NCI-H2081 (cell line): Measurements from ENCODE around the gene DENND4A.

Source experiments
- DNase-seq, 2 experiments: peaks; one replicate each; lab custom pipeline; 2025; lab: John Stamatoyannopoulos, UW

Gene DENND4A

GRCh38 chr15:65666257-65666656 lies 125.8 kb downstream of the DENND4A start:
- DNase-seq: no peak

- DNase-seq: no peak
These were observed 128.6 kb downstream of the DENND4A start for GRCh38 chr15:65663521-65663920.

GRCh38 chr15:65660927-65661326 lies 131.2 kb downstream of the DENND4A start:
- no peak for DNase-seq

GRCh38 chr15:65659502-65660052 lies 132.5 kb downstream of the DENND4A start:
- no peak for DNase-seq

- DNase-seq: no peak
These were observed 136.6 kb downstream of the DENND4A start for GRCh38 chr15:65655457-65655856.

- DNase-seq: no peak
These were observed 137.1 kb downstream of the DENND4A start for GRCh38 chr15:65655026-65655425.

- no peak for DNase-seq
These were observed 138.1 kb downstream of the DENND4A start for GRCh38 chr15:65653801-65654521.

- DNase-seq: no peak
These were observed 138.8 kb downstream of the DENND4A start for GRCh38 chr15:65653341-65653740.

GRCh38 chr15:65651831-65652749 lies 140.0 kb downstream of the DENND4A start:
- no peak for DNase-seq

GRCh38 chr15:65651042-65651322 lies 141.1 kb downstream of the DENND4A start:
- no peak for DNase-seq

GRCh38 chr15:65650312-65651041 lies 141.6 kb downstream of the DENND4A start:
- DNase-seq: no peak

- no peak for DNase-seq
These were observed 145.6 kb downstream of the DENND4A start for GRCh38 chr15:65646486-65646885.

- no peak for DNase-seq
These were observed 146.7 kb downstream of the DENND4A start for GRCh38 chr15:65645392-65645791.

- DNase-seq: no peak
These were observed 147.8 kb downstream of the DENND4A start for GRCh38 chr15:65644282-65644681.

GRCh38 chr15:65642594-65642993 lies 149.5 kb downstream of the DENND4A start:
- DNase-seq: no peak

GRCh38 chr15:65641768-65642475 lies 150.2 kb downstream of the DENND4A start:
- no peak for DNase-seq

GRCh38 chr15:65639509-65639908 lies 152.6 kb downstream of the DENND4A start:
- no peak for DNase-seq

GRCh38 chr15:65638681-65639089 lies 153.4 kb downstream of the DENND4A start:
- DNase-seq: peak; percentile 63 to 75

- no peak for DNase-seq
These were observed 154.0 kb downstream of the DENND4A start for GRCh38 chr15:65638109-65638508.

- DNase-seq: no peak
These were observed 157.7 kb downstream of the DENND4A start for GRCh38 chr15:65634356-65634755.

- DNase-seq: no peak
These were observed 158.3 kb downstream of the DENND4A start for GRCh38 chr15:65633752-65634151.
